Heart left ventricle (tissue), 16 donors: ENCODE measurements around the gene SLC16A7. TPM values are rescaled to one million over a fixed set of nuclear protein-coding genes. Genes with fewer than 3 reads are reported as not detected.

Experiments used
- ATAC-seq, 4 donors: fragments of 200-7000 bp; cut with Tn5 transposase; one replicate each; pipeline ENCODE4 v1.9.1; 2020 to 2022; ENCODE audit warnings: moderate library complexity in 4 of 4, mild to moderate bottlenecking in 3 of 4, moderate number of reproducible peaks in 1 of 4
- DNase-seq, 5 donors: peaks; one replicate each; pipeline ENCODE4 v3.0.0-alpha.2; 2020
- H3K27ac ChIP-seq, 12 donors: fragments of 200-600 bp; sonication (generic) in 4 of 12; one replicate each; pipeline versions ENCODE4 v1.5.0 to v1.8.0; 2016 to 2022; ENCODE audit warnings: mild to moderate bottlenecking in 2 of 12
- H3K27me3 ChIP-seq, 9 donors: fragments of 200-600 bp; sonication (generic) in 2 of 9; one replicate each; pipeline versions ENCODE4 v1.5.1 to v1.8.0; 2016 to 2022; ENCODE audit warnings: mild to moderate bottlenecking in 3 of 9
- H3K36me3 ChIP-seq, 9 donors: fragments of 200-600 bp; sonication (generic) in 2 of 9; one replicate each; pipeline versions ENCODE4 v1.5.0 to v1.8.0; 2018 to 2022; ENCODE audit warnings: mild to moderate bottlenecking in 2 of 9
- H3K4me1 ChIP-seq, 12 donors: fragments of 200-600 bp; sonication (generic) in 4 of 12; one replicate each; pipeline versions ENCODE4 v1.5.0 to v1.8.0; 2016 to 2022; ENCODE audit warnings: mild to moderate bottlenecking in 3 of 12
- H3K4me3 ChIP-seq, 12 donors: fragments of 200-600 bp; sonication (generic) in 4 of 12; one replicate each; pipeline versions ENCODE4 v1.5.0 to v1.8.0; 2017 to 2022; ENCODE audit warnings: mild to moderate bottlenecking in 9 of 12, moderate library complexity in 4 of 12
- H3K9me3 ChIP-seq, 12 donors: fragments of 200-600 bp; sonication (generic) in 4 of 12; one replicate each; pipeline versions ENCODE4 v1.5.0 to v1.8.0; 2016 to 2022; ENCODE audit warnings: mild to moderate bottlenecking in 1 of 12
- POLR2A ChIP-seq, 2 donors: fragments of 450-650 bp; IDR thresholded peaks; one replicate each; pipeline ENCODE4 v1.6.1; 2017; ENCODE audit warnings: antibody characterized with exemption in 2 of 2, mild to moderate bottlenecking in 2 of 2, moderate library complexity in 2 of 2
- WGBS, 4 donors: extraction: QIAGEN DNeasy Blood & Tissue Kit in 2 of 4; methylation state at CpG; one replicate each; pipeline versions ENCODE4 v1.1.5 to v1.1.7; 2013 to 2018; 5-methylcytosine and 5-hydroxymethylcytosine counted together
- intact Hi-C, 10 donors: fragments of 100-400 bp; cut with DNase I; formaldehyde crosslinking; loops; one replicate each; pipeline versions ENCODE4 v1.11.1 to v1.14.2; 2022
- polyA plus RNA-seq, 2 donors: library from polyadenylated mRNA; stranded (reverse); fragments of 200-250 nt; gene quantifications; one replicate each; pipeline ENCODE4 v1.2.3, GENCODE V29; 2013
- total RNA-seq, 9 donors: library from RNA; depleted of rRNA in 2 of 9; stranded (reverse); fragments of >200 nt in 2 of 9; fragmentation: NEBNext Ultra II Directional in 3 of 9; extraction: Animal tissue kit (Norgen Biotek cat#: 25700) in 3 of 9; gene quantifications; one replicate each; pipeline versions ENCODE4 v1.1.0 to v1.2.4, GENCODE V29; 2016 to 2023
- TF ChIP-seq, protein P1 (sequence below), 12 donors: fragments of 200-600 bp; sonication (generic) in 4 of 12; IDR thresholded peaks; one replicate each; pipeline versions ENCODE4 v1.5.0 to v1.8.0; 2018 to 2022; ENCODE audit warnings: antibody characterized with exemption in 12 of 12, mild to moderate bottlenecking in 5 of 12
- donor health status: ischemic (EF 13 %, LVEDD 7.1; RV severe dilation, severe dysfunction).
- donor health status: healthy with polysubstance abuse.
- donor health status: DM: no; HTN: yes; CAD: no.
- donor health status: DM: no; HTN: no; CAD: no.
- donor health status: ischemic (EF 25% LVEDD 6.9; RV normal size, moderate dysfunction).
- donor health status: ischemic (EF 25% LVEDD 5.7; RV mildly dilated, moderate dysfunction).
- donor health status: healthy.
- donor health status: DM: yes; HTN: yes; CAD: no.
- donor health status: ischemic (EF 35%, LVEDD 5.7; RV mildly dilated, moderate dysfunction).
- donor health status: nonischemic (EF 11% LVEDD 7.7; RV severe dilation, severe dysfunction).
- donor health status: DM: yes; HTN: yes; CAD: no.
- donor health status: PGD.
- donor health status: ischemic (EF 29% LVEDD 5.4; RV normal size, mild dysfunction).
- donor health status: nonischemic (EF 23%, LVEDD 6.1; RV moderate dilation, normal function).

Gene SLC16A7
- total and polyA plus RNA-seq, 11 donors: 18.4 to 227 (median 121) TPM

DNA sequence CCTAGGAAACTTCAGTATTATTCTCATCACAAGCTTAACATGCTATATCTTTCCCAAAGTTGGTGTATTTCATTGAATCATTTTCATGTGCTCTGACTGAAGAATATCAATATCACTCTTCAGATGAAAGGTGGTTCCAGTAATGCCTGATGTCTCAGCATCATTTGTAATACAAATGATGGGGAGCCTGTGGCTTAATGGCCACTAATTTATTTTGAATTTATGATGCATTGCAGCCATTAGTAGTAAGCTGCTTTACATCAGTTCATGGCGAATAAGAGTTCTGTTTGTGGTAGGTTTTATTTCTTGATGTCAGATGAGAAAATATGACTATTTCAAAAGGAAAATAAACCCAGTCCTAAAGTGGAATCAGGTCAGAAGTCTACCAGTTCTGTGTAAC lies 139.4 kb downstream of the SLC16A7 start:
- Histone ChIP-seq H3K27ac (no peak overlapping the region), H3K4me1 (peaks cover 0 to 53% (median 20%) of the 10 kb centered on the region in 12 donors), H3K36me3 (no peaks in the 10 kb centered on the region), H3K4me3 (no peak overlapping the region), H3K27me3 (no peaks in the 10 kb centered on the region), H3K9me3 (no peaks in the 10 kb centered on the region)
- no peak for DNase-seq
- intact Hi-C loops: no loop called here
- ATAC-seq: no peak
- WGBS, 4 donors: 90 to 97% (median 95%) methylated on average over 1 of the region's 1 CpG
- TF ChIP-seq POLR2A (IDR thresholded peaks at IDR 0.05): no peak
- TF ChIP-seq, protein P1, sequence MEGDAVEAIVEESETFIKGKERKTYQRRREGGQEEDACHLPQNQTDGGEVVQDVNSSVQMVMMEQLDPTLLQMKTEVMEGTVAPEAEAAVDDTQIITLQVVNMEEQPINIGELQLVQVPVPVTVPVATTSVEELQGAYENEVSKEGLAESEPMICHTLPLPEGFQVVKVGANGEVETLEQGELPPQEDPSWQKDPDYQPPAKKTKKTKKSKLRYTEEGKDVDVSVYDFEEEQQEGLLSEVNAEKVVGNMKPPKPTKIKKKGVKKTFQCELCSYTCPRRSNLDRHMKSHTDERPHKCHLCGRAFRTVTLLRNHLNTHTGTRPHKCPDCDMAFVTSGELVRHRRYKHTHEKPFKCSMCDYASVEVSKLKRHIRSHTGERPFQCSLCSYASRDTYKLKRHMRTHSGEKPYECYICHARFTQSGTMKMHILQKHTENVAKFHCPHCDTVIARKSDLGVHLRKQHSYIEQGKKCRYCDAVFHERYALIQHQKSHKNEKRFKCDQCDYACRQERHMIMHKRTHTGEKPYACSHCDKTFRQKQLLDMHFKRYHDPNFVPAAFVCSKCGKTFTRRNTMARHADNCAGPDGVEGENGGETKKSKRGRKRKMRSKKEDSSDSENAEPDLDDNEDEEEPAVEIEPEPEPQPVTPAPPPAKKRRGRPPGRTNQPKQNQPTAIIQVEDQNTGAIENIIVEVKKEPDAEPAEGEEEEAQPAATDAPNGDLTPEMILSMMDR (IDR thresholded peaks at IDR 0.05): no peak

DNA sequence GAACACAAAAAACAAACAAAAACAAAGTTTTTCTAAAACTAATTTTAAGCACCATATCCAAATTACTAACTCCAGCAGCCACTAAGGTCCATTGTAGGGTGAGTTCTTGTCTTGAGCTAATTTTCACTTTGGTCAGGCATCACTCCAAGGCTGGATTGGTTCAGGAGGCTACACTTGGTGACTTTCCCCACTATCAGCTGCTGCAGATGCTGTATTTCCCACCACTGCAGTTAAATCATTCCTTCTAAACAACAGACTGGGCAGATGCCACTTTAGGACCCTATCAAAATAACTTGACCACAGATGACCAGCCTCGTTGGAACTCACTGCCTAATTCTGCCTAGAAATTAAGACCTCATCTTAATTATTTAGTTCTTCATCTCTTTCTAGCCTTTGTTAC lies 140.5 kb downstream of the SLC16A7 start:
- Histone ChIP-seq H3K9me3 (no peaks in the 10 kb centered on the region), H3K4me3 (no peak overlapping the region), H3K27me3 (no peaks in the 10 kb centered on the region), H3K4me1 (peaks cover 0 to 56% (median 18%) of the 10 kb centered on the region in 12 donors), H3K36me3 (no peaks in the 10 kb centered on the region), H3K27ac (peak overlapping the region in 2 of 12 donors; percentile 6 to 17)
- intact Hi-C loops: no loop called here
- peak in 1 of 4 donors; percentile 36 for ATAC-seq
- no peak for DNase-seq
- 43 to 69% (median 52%) methylated on average over 1 of the region's 1 CpG for WGBS, 4 donors
- TF ChIP-seq, protein P1 (IDR thresholded peaks at IDR 0.05): no peak
- no peak for TF ChIP-seq POLR2A (IDR thresholded peaks at IDR 0.05)

DNA sequence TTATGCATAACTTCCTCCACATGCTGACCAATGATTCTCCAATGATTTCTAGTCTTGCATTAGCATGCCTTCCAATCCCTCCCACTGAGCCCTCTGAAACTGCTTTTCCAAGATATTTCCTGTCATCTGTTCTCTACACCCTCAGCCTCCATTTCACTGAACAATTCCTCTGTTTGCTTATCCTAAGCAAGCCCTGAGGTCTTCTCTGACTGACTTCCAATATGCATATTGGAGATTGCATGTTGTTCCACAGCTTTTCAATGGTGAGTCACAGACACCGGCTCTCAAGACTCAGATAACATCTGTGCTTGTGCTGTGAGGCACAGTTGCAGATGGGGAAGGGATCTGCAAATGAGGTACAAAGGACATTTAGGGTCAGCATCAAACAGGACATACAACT lies 141.0 kb downstream of the SLC16A7 start:
- intact Hi-C loops: no loop called here

DNA sequence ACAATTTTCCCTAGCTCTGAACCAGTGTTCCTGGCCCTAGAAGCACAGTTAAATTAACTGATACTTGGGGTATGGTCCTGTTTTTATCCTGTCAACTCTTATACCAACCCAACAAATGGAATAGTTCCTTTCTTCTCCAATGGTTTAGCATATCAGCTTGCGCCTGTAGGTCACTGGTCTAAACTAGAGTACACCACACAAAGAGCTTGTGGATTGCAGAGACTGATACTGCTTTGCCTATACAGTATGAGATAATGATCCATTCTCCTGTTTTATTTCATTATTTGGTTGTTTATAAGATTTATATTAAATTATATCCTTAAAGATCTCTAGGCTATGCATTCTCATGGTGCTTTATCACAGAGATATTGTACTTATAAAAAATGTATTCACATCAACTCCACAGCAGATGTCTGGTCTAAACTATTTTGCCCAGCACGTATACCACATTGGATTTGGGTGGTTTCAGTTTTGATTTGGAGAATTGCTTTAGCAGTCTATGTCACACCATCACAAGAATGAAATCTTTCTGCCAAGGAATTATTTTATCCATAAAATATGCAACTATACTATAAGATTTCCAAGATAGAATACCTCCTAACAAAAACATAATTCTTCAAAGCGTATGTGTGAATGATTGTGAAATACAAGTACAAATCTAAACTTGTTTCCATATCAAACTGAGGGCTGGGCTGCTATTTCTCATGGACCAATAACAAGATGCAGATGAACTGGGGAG lies 142.1 kb downstream of the SLC16A7 start:
- ATAC-seq: peak in 1 of 4 donors; percentile 15
- 63 to 76% (median 66%) methylated on average over 3 of the region's 3 CpGs for WGBS, 4 donors
- Histone ChIP-seq H3K4me1 (peaks cover 0 to 53% (median 18%) of the 10 kb centered on the region in 12 donors), H3K4me3 (peak overlapping the region in 6 of 12 donors; percentile 1 to 35 (median 16)), H3K27me3 (no peaks in the 10 kb centered on the region), H3K36me3 (no peaks in the 10 kb centered on the region), H3K27ac (peak overlapping the region in 4 of 12 donors; percentile 11 to 30 (median 20)), H3K9me3 (no peaks in the 10 kb centered on the region)
- intact Hi-C loops: no loop called here
- TF ChIP-seq POLR2A (IDR thresholded peaks at IDR 0.05): no peak
- TF ChIP-seq, protein P1 (IDR thresholded peaks at IDR 0.05): no peak
- DNase-seq: no peak

More for the DNA sequence above, 141.0 kb downstream of the SLC16A7 start:
- 6 to 19% (median 15%) methylated on average over 1 of the region's 1 CpG for WGBS, 4 donors
- peak overlapping the region in 3 of 12 donors; percentile 6 to 30 (median 17) for H3K27ac ChIP-seq
- H3K36me3 ChIP-seq: no peaks in the 10 kb centered on the region
- DNase-seq (no peak), ATAC-seq (peak in 2 of 4 donors; percentile 42 to 65)
- H3K9me3 ChIP-seq: no peaks in the 10 kb centered on the region
- TF ChIP-seq, protein P1 (IDR thresholded peaks at IDR 0.05): no peak
- TF ChIP-seq POLR2A (IDR thresholded peaks at IDR 0.05): no peak
- H3K27me3 ChIP-seq: no peaks in the 10 kb centered on the region
- H3K4me1 ChIP-seq: peaks cover 0 to 61% (median 18%) of the 10 kb centered on the region in 12 donors
- H3K4me3 ChIP-seq: no peak overlapping the region
